Embryonic facial prominence (tissue), 1 donor: Measurements from ENCODE around the gene PIK3R3.

ENCODE experiments used
- DNase-seq: peaks from one replicate; pipeline ENCODE4 v3.0.0-alpha.2; 2016; ENCODE audit errors: extremely low spot score

The PIK3R3 gene

GRCh38 chr1:46026531-46026930, 105.9 kb downstream of the PIK3R3 start:
- no peak for DNase-seq

GRCh38 chr1:46021046-46021996, 111.1 kb downstream of the PIK3R3 start:
- no peak for DNase-seq

GRCh38 chr1:46020010-46020409, 112.4 kb downstream of the PIK3R3 start:
- DNase-seq: no peak

GRCh38 chr1:46019348-46019747, 113.1 kb downstream of the PIK3R3 start:
- no peak for DNase-seq

GRCh38 chr1:46017876-46018503, 114.4 kb downstream of the PIK3R3 start:
- DNase-seq: no peak

GRCh38 chr1:46013581-46013980, 118.8 kb downstream of the PIK3R3 start:
- no peak for DNase-seq

- no peak for DNase-seq
These were observed 120.2 kb downstream of the PIK3R3 start for GRCh38 chr1:46012236-46012635.

GRCh38 chr1:46011121-46011695, 121.2 kb downstream of the PIK3R3 start:
- no peak for DNase-seq

GRCh38 chr1:46010611-46011010, 121.8 kb downstream of the PIK3R3 start:
- DNase-seq: no peak

- DNase-seq: no peak
These were observed 123.8 kb downstream of the PIK3R3 start for GRCh38 chr1:46008585-46008984.

- no peak for DNase-seq
These were observed 126.8 kb downstream of the PIK3R3 start for GRCh38 chr1:46005594-46005993.

- DNase-seq: no peak
These were observed 127.9 kb downstream of the PIK3R3 start for GRCh38 chr1:46004492-46004891.

- DNase-seq: no peak
These were observed 129.1 kb downstream of the PIK3R3 start for GRCh38 chr1:46003315-46003714.

GRCh38 chr1:46002551-46003150, 129.8 kb downstream of the PIK3R3 start:
- DNase-seq: no peak

GRCh38 chr1:46001081-46001785, 131.2 kb downstream of the PIK3R3 start:
- no peak for DNase-seq

GRCh38 chr1:45999507-45999906, 132.9 kb downstream of the PIK3R3 start:
- no peak for DNase-seq

- no peak for DNase-seq
These were observed 134.3 kb downstream of the PIK3R3 start for GRCh38 chr1:45998020-45998617.

- DNase-seq: no peak
These were observed 137.1 kb downstream of the PIK3R3 start for GRCh38 chr1:45995298-45995697.

GRCh38 chr1:45994423-45994822, 138.0 kb downstream of the PIK3R3 start:
- no peak for DNase-seq
